ENCODE results near the gene KDF1.
"Not testable (repeated sequence)": the region's sequence is repeated elsewhere in the genome, so short reads cannot be mapped to it uniquely, and the experiment has no call there.

The KDF1 gene

GRCh38 chr1:26991310-26992116 lies 31.2 kb upstream of the KDF1 start:
- peaks cover 13% of the 10 kb centered on the region; the same call in 1 of the 2 replicates for H3K36me3 ChIP-seq (ENCODE audit: insufficient read depth, low read depth, low read length)
- H3K4me1 ChIP-seq (ENCODE audit: insufficient read depth, low read length) = peaks cover 18% of the 10 kb centered on the region
- H3K9me3 ChIP-seq (ENCODE audit: insufficient read depth, low read depth, low read length) = no peaks in the 10 kb centered on the region
- no peak overlapping the region for H3K9ac ChIP-seq (ENCODE audit: low read depth, low read length)
- peaks cover 31% of the 10 kb centered on the region for H3K27me3 ChIP-seq (ENCODE audit: insufficient read depth, low read length)
- H3K27ac ChIP-seq (ENCODE audit: low read length) = no peak overlapping the region
- no peak overlapping the region for H3K4me3 ChIP-seq (ENCODE audit: low read length)

GRCh38 chr1:26989403-26990109 lies 29.3 kb upstream of the KDF1 start:
- not testable (repeated sequence) for H3K9ac ChIP-seq (ENCODE audit: low read depth, low read length); H3K4me3 ChIP-seq (ENCODE audit: low read length); H3K4me1 ChIP-seq (ENCODE audit: insufficient read depth, low read length); H3K27ac ChIP-seq (ENCODE audit: low read length); H3K36me3 ChIP-seq (ENCODE audit: insufficient read depth, low read depth, low read length); H3K9me3 ChIP-seq (ENCODE audit: insufficient read depth, low read depth, low read length)
- peaks cover 22% of the 10 kb centered on the region; the same call in 1 of the 2 replicates for H3K27me3 ChIP-seq (ENCODE audit: insufficient read depth, low read length)

DNA sequence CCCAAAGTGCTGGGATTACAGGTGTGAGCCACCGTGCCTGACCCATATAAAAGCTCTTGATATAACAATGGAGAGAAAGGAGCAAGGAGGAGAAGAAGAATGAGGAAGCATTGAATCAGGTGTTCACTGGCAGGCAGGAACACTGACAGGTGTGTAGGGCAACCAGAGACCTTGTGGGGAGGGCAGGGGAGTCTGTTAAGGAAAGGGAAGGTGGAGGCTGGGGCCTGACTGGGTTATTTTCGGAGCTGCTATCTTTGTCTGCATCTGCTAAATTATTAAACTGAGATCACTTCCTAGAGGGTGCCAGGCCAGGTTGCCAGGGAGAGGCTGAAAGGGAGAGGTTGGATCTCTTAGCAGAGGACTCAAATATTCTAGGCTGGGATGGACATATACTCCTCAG lies 26.4 kb upstream of the KDF1 start:
- no peaks in the 10 kb centered on the region for H3K9me3 ChIP-seq (ENCODE audit: insufficient read depth, low read depth, low read length)
- no peak overlapping the region for H3K4me3 ChIP-seq (ENCODE audit: low read length)
- peaks cover 10% of the 10 kb centered on the region; the same call in 1 of the 2 replicates for H3K27me3 ChIP-seq (ENCODE audit: insufficient read depth, low read length)
- H3K27ac ChIP-seq (ENCODE audit: low read length) = no peak overlapping the region
- H3K36me3 ChIP-seq (ENCODE audit: insufficient read depth, low read depth, low read length) = no peaks in the 10 kb centered on the region
- H3K4me1 ChIP-seq (ENCODE audit: insufficient read depth, low read length) = peaks cover 4% of the 10 kb centered on the region; the same call in 1 of the 2 replicates
- H3K9ac ChIP-seq (ENCODE audit: low read depth, low read length) = no peak overlapping the region

GRCh38 chr1:26984291-26984690 lies 24.0 kb upstream of the KDF1 start:
- H3K4me3 ChIP-seq (ENCODE audit: low read length) = no peak overlapping the region
- no peak overlapping the region for H3K27ac ChIP-seq (ENCODE audit: low read length)
- H3K27me3 ChIP-seq (ENCODE audit: insufficient read depth, low read length) = no peaks in the 10 kb centered on the region
- H3K36me3 ChIP-seq (ENCODE audit: insufficient read depth, low read depth, low read length) = no peaks in the 10 kb centered on the region
- no peaks in the 10 kb centered on the region for H3K4me1 ChIP-seq (ENCODE audit: insufficient read depth, low read length)
- no peak overlapping the region for H3K9ac ChIP-seq (ENCODE audit: low read depth, low read length)
- H3K9me3 ChIP-seq (ENCODE audit: insufficient read depth, low read depth, low read length) = no peaks in the 10 kb centered on the region

DNA sequence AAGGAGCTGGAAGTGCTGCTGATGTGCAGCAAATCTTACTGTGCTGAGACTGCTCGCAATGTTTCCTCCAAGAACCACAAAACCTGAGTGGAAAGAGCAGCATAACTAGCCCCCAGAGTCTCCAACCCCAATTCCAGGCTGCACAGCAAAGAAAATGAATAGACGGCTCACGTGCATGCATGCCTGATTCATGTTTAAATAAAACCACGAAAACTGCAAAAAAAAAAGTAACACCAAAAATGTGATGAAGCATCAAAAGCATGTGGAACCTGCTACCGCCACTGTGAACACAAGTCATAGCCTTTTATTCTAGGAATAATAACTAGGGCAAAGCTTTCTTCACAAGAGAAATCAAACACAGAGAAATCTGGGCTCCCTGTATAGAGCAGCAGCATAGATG lies 23.6 kb upstream of the KDF1 start:
- no peaks in the 10 kb centered on the region for H3K36me3 ChIP-seq (ENCODE audit: insufficient read depth, low read depth, low read length)
- no peak overlapping the region for H3K9ac ChIP-seq (ENCODE audit: low read depth, low read length)
- no peaks in the 10 kb centered on the region for H3K9me3 ChIP-seq (ENCODE audit: insufficient read depth, low read depth, low read length)
- H3K27ac ChIP-seq (ENCODE audit: low read length) = no peak overlapping the region
- H3K4me1 ChIP-seq (ENCODE audit: insufficient read depth, low read length) = no peaks in the 10 kb centered on the region
- no peak overlapping the region for H3K4me3 ChIP-seq (ENCODE audit: low read length)
- no peaks in the 10 kb centered on the region for H3K27me3 ChIP-seq (ENCODE audit: insufficient read depth, low read length)

DNA sequence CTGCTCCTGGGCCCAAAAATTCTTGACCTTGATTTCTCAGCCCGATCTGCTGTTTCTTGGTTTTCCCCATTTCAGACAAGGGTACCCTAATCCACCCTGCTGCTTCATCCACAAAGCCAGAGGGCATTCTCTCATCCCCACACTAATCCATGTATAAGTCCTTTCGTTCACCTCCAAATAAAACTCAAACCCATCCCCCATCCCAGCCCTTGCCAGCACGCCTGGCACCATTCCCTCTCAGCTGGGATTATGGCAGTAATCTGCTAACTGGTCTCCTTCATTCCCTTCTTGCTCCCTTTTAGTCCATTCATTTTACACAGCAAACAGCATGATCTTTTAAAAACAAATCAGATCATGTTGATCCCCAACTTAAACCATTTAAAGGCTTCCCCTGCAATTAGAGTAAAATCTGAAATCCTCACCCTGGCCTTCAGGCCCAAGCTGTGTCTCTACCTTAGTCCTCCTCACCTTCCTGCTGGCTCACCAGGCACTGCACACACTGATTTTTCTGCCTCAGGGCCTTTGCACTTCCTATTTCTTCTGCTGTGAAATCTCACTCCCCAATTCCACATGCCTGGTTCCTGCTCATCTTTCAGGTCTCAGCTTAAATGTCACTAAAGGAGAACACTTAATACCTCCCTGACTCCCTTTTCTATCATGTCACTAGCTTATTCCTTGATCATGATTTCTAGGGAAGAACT lies 21.0 kb upstream of the KDF1 start:
- H3K4me1 ChIP-seq (ENCODE audit: insufficient read depth, low read length) = no peaks in the 10 kb centered on the region
- H3K36me3 ChIP-seq (ENCODE audit: insufficient read depth, low read depth, low read length) = no peaks in the 10 kb centered on the region
- H3K9ac ChIP-seq (ENCODE audit: low read depth, low read length) = no peak overlapping the region
- no peak overlapping the region for H3K27ac ChIP-seq (ENCODE audit: low read length)
- no peak overlapping the region for H3K4me3 ChIP-seq (ENCODE audit: low read length)
- no peaks in the 10 kb centered on the region for H3K27me3 ChIP-seq (ENCODE audit: insufficient read depth, low read length)
- no peaks in the 10 kb centered on the region for H3K9me3 ChIP-seq (ENCODE audit: insufficient read depth, low read depth, low read length)

DNA sequence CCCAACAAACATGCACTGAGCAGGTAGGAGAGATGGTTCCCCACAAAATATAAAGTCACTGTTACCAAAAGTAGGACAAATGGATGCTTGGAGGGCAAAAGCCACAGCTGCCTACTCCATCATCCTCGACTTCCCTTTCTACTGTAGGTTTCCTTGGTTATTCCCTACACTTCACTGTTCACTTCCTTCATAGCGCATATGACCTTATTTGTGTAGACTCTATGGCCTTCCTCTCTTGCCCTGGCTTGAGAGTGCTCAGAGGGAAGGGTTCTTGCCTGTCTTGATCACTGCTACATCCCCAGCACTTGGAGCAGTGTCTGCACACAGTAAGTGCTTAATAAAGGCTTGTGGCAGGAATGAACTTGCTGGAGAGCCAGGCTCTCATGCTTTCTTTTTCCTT lies 18.6 kb upstream of the KDF1 start:
- Histone ChIP-seq H3K4me3 (ENCODE audit: low read length) (no peak overlapping the region), H3K9ac (ENCODE audit: low read depth, low read length) (no peak overlapping the region), H3K9me3 (ENCODE audit: insufficient read depth, low read depth, low read length) (no peaks in the 10 kb centered on the region), H3K27me3 (ENCODE audit: insufficient read depth, low read length) (no peaks in the 10 kb centered on the region), H3K4me1 (ENCODE audit: insufficient read depth, low read length) (no peaks in the 10 kb centered on the region), H3K36me3 (ENCODE audit: insufficient read depth, low read depth, low read length) (no peaks in the 10 kb centered on the region), H3K27ac (ENCODE audit: low read length) (no peak overlapping the region)

GRCh38 chr1:26976621-26977510 lies 16.6 kb upstream of the KDF1 start:
- Histone ChIP-seq H3K9me3 (ENCODE audit: insufficient read depth, low read depth, low read length) (no peaks in the 10 kb centered on the region), H3K36me3 (ENCODE audit: insufficient read depth, low read depth, low read length) (no peaks in the 10 kb centered on the region), H3K27me3 (ENCODE audit: insufficient read depth, low read length) (no peaks in the 10 kb centered on the region), H3K27ac (ENCODE audit: low read length) (no peak overlapping the region), H3K9ac (ENCODE audit: low read depth, low read length) (no peak overlapping the region), H3K4me1 (ENCODE audit: insufficient read depth, low read length) (peaks cover 3% of the 10 kb centered on the region; the same call in 1 of the 2 replicates), H3K4me3 (ENCODE audit: low read length) (no peak overlapping the region)

- H3K4me3 ChIP-seq (ENCODE audit: low read length) = no peak overlapping the region
- H3K27ac ChIP-seq (ENCODE audit: low read length) = no peak overlapping the region
- peaks cover 3% of the 10 kb centered on the region; the same call in 1 of the 2 replicates for H3K4me1 ChIP-seq (ENCODE audit: insufficient read depth, low read length)
- H3K36me3 ChIP-seq (ENCODE audit: insufficient read depth, low read depth, low read length) = no peaks in the 10 kb centered on the region
- H3K9ac ChIP-seq (ENCODE audit: low read depth, low read length) = no peak overlapping the region
- no peaks in the 10 kb centered on the region for H3K27me3 ChIP-seq (ENCODE audit: insufficient read depth, low read length)
- H3K9me3 ChIP-seq (ENCODE audit: insufficient read depth, low read depth, low read length) = no peaks in the 10 kb centered on the region
Observed at GRCh38 chr1:26972821-26973220, 12.6 kb upstream of the KDF1 start.

DNA sequence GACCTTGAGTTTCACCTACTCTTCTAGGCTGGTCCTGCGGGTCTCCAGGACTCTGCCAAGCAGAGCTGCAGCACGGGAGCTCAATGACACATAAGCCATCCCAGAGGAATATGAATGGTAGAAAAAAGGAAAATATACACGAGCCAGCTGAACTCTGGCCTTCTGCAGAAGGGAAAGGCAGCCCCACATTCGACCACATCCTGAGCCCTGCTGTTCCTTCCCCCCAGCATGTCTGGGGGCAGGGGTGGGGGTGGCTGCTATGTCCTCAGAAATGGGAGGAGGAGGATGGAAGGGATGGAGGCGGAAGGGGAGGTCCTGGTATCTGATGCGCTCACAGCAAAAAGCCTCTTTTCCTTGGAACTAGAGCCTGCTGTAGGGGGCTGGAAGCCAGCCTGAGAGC lies 12.1 kb upstream of the KDF1 start:
- Histone ChIP-seq H3K9ac (ENCODE audit: low read depth, low read length) (no peak overlapping the region), H3K36me3 (ENCODE audit: insufficient read depth, low read depth, low read length) (no peaks in the 10 kb centered on the region), H3K9me3 (ENCODE audit: insufficient read depth, low read depth, low read length) (no peaks in the 10 kb centered on the region), H3K27me3 (ENCODE audit: insufficient read depth, low read length) (no peaks in the 10 kb centered on the region), H3K4me1 (ENCODE audit: insufficient read depth, low read length) (peaks cover 3% of the 10 kb centered on the region; the same call in 1 of the 2 replicates), H3K4me3 (ENCODE audit: low read length) (no peak overlapping the region), H3K27ac (ENCODE audit: low read length) (no peak overlapping the region)

DNA sequence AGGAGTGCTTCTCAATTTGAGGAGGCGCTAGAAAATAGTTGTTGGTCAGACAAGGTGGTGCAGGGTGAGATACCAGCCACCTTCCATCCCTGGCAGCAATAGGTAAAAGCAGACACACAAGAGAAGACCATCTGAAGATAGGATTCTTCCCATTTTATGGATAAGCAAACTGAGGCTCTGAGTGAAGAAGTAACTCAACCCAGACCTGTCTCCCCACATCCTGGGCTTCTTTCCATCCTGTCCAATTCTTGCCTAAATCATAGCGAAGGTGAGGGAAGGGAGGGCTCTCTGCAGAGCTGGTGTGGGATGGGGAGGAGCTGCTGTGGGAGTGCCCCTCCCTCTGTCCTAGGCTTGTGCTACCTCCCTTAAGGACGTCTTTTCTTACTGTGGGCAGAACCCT lies 11.3 kb upstream of the KDF1 start:
- H3K9me3 ChIP-seq (ENCODE audit: insufficient read depth, low read depth, low read length) = no peaks in the 10 kb centered on the region
- H3K27me3 ChIP-seq (ENCODE audit: insufficient read depth, low read length) = no peaks in the 10 kb centered on the region
- H3K4me3 ChIP-seq (ENCODE audit: low read length) = no peak overlapping the region
- no peaks in the 10 kb centered on the region for H3K36me3 ChIP-seq (ENCODE audit: insufficient read depth, low read depth, low read length)
- no peak overlapping the region for H3K27ac ChIP-seq (ENCODE audit: low read length)
- peaks cover 3% of the 10 kb centered on the region; the same call in 1 of the 2 replicates for H3K4me1 ChIP-seq (ENCODE audit: insufficient read depth, low read length)
- H3K9ac ChIP-seq (ENCODE audit: low read depth, low read length) = no peak overlapping the region
